Ishikawa (cell line): ENCODE data around the gene CAMTA2.

ENCODE experiments used
- CEBPB ChIP-seq: IDR thresholded peaks from 2 replicates; pipeline ENCODE4 v1.6.1; 2012
- CREB1 ChIP-seq: IDR thresholded peaks from 2 replicates; pipeline ENCODE4 v1.6.1; 2012; ENCODE audit warnings: low read depth
- EGR1 ChIP-seq: IDR thresholded peaks from 2 replicates; pipeline ENCODE4 v1.6.1; 2012
- EP300 ChIP-seq: IDR thresholded peaks from 2 replicates; pipeline ENCODE4 v1.6.1; 2012; ENCODE audit warnings: borderline replicate concordance
- FOXM1 ChIP-seq: IDR thresholded peaks from 2 replicates; pipeline ENCODE4 v1.6.1; 2012; ENCODE audit warnings: low read depth, borderline replicate concordance
- RAD21 ChIP-seq: IDR thresholded peaks from 2 replicates; pipeline ENCODE4 v1.6.1; 2012; ENCODE audit warnings: low read depth
- TAF1 ChIP-seq: IDR thresholded peaks from 2 replicates; pipeline ENCODE4 v1.6.1; 2012; ENCODE audit warnings: low read depth, mild to moderate bottlenecking
- TCF12 ChIP-seq: IDR thresholded peaks from 2 replicates; pipeline ENCODE4 v1.6.1; 2012; ENCODE audit warnings: low read depth
- YY1 ChIP-seq: IDR thresholded peaks from 2 replicates; pipeline ENCODE4 v1.6.1; 2012; ENCODE audit warnings: low read depth
- ZBTB7A ChIP-seq: IDR thresholded peaks from 2 replicates; pipeline ENCODE4 v1.6.1; 2012; ENCODE audit warnings: low read depth
- TF ChIP-seq, protein P1 (sequence below): IDR thresholded peaks from 2 replicates; pipeline ENCODE4 v1.6.1; 2012; ENCODE audit warnings: low read depth, mild to moderate bottlenecking
- TF ChIP-seq, protein P2 (sequence below): IDR thresholded peaks from 2 replicates; pipeline ENCODE4 v1.6.1; 2012
- TF ChIP-seq, protein P3 (sequence below): IDR thresholded peaks from 2 replicates; pipeline ENCODE4 v1.6.1; 2012

DNA sequence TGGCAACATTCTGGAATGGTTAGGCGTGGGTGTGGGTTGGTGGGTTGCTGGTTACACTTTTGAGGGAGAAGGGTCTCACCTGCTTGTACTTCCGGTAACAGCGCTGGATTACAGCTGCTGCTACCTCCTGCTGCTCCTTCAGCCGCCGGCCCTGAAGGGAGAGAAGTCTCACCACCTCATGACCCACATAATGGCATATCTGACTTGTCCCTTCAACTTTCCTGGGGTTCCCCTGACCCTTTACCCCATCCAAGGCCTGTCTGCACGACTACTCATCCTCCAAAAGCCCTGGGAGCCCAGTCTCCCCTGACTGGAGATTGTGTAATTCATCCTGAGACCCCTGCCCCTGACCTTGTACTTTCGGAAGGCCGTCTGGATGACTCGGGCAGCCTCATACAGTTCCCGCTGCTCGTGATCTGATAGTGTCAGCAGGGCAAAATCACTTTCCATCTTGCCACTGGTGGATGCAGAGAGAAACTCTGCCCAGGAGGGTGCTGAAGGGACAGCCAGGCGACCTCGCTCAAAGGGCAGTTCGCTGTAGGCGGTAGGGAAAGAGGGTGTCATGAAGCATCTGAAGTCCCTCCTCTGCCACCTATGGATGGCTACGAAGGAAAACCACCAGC is 17.8 kb downstream of the CAMTA2 start:
- TF ChIP-seq, protein P1, sequence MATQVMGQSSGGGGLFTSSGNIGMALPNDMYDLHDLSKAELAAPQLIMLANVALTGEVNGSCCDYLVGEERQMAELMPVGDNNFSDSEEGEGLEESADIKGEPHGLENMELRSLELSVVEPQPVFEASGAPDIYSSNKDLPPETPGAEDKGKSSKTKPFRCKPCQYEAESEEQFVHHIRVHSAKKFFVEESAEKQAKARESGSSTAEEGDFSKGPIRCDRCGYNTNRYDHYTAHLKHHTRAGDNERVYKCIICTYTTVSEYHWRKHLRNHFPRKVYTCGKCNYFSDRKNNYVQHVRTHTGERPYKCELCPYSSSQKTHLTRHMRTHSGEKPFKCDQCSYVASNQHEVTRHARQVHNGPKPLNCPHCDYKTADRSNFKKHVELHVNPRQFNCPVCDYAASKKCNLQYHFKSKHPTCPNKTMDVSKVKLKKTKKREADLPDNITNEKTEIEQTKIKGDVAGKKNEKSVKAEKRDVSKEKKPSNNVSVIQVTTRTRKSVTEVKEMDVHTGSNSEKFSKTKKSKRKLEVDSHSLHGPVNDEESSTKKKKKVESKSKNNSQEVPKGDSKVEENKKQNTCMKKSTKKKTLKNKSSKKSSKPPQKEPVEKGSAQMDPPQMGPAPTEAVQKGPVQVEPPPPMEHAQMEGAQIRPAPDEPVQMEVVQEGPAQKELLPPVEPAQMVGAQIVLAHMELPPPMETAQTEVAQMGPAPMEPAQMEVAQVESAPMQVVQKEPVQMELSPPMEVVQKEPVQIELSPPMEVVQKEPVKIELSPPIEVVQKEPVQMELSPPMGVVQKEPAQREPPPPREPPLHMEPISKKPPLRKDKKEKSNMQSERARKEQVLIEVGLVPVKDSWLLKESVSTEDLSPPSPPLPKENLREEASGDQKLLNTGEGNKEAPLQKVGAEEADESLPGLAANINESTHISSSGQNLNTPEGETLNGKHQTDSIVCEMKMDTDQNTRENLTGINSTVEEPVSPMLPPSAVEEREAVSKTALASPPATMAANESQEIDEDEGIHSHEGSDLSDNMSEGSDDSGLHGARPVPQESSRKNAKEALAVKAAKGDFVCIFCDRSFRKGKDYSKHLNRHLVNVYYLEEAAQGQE: no peak
- TF ChIP-seq FOXM1: no peak
- TF ChIP-seq EGR1: no peak
- no peak for TF ChIP-seq TCF12
- no peak for TF ChIP-seq TAF1
- TF ChIP-seq RAD21: no peak
- no peak for TF ChIP-seq YY1
- TF ChIP-seq EP300: no peak
- TF ChIP-seq, protein P2, sequence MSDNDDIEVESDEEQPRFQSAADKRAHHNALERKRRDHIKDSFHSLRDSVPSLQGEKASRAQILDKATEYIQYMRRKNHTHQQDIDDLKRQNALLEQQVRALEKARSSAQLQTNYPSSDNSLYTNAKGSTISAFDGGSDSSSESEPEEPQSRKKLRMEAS: no peak
- TF ChIP-seq CREB1: no peak
- TF ChIP-seq CEBPB: no peak
- TF ChIP-seq, protein P3, sequence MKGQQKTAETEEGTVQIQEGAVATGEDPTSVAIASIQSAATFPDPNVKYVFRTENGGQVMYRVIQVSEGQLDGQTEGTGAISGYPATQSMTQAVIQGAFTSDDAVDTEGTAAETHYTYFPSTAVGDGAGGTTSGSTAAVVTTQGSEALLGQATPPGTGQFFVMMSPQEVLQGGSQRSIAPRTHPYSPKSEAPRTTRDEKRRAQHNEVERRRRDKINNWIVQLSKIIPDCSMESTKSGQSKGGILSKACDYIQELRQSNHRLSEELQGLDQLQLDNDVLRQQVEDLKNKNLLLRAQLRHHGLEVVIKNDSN: no peak
- no peak for TF ChIP-seq ZBTB7A
